Glutamatergic neuron (in vitro differentiated cells): Measurements from ENCODE around the gene ADH7. TPM values are rescaled to one million over a fixed set of nuclear protein-coding genes. Genes with fewer than 3 reads are reported as not detected.
"Not testable (repeated sequence)": the region's sequence is repeated elsewhere in the genome, so short reads cannot be mapped to it uniquely, and the experiment has no call there.

ENCODE experiments used
- DNase-seq: peaks from one replicate; pipeline ENCODE4 v3.0.0; 2022
- H3K27ac Mint-ChIP-seq: one replicate; pipeline ENCODE4 v1.8.0; 2020; ENCODE audit warnings: mild to moderate bottlenecking, mixed read lengths, inconsistent platforms; ENCODE audit not compliant: unreplicated experiment
- H3K27me3 Mint-ChIP-seq: one replicate; pipeline ENCODE4 v1.8.0; 2020; ENCODE audit warnings: mild to moderate bottlenecking, moderate library complexity, mixed read lengths, inconsistent platforms; ENCODE audit not compliant: unreplicated experiment
- H3K36me3 Mint-ChIP-seq: one replicate; pipeline ENCODE4 v1.8.0; 2020; ENCODE audit warnings: mild to moderate bottlenecking, mixed read lengths, inconsistent platforms; ENCODE audit not compliant: unreplicated experiment
- H3K4me1 Mint-ChIP-seq: one replicate; pipeline ENCODE4 v1.8.0; 2020; ENCODE audit warnings: mild to moderate bottlenecking, low read depth, mixed read lengths, inconsistent platforms; ENCODE audit not compliant: unreplicated experiment
- H3K4me3 Mint-ChIP-seq: one replicate; pipeline ENCODE4 v1.8.0; 2020; ENCODE audit warnings: mild to moderate bottlenecking, mixed read lengths, inconsistent platforms; ENCODE audit not compliant: unreplicated experiment
- H3K9me3 Mint-ChIP-seq: one replicate; pipeline ENCODE4 v1.8.0; 2020; ENCODE audit warnings: mild to moderate bottlenecking, moderate library complexity, mixed read lengths, inconsistent platforms; ENCODE audit not compliant: unreplicated experiment
- CTCF ChIP-seq: fragments of 200-600 bp; sonication (generic); IDR thresholded peaks from one replicate; pipeline ENCODE4 v1.5.0; 2021; ENCODE audit not compliant: partially characterized antibody, unreplicated experiment
- total RNA-seq: library from RNA; stranded (reverse); fragmentation: NEBNext Ultra II Directional; extraction: Animal tissue kit (Norgen Biotek cat#: 25700); gene quantifications from one replicate; pipeline ENCODE4 v1.2.1, GENCODE V29; 2021; ENCODE audit not compliant: unreplicated experiment

Gene ADH7
- total RNA-seq, 1 donor from 2014 or later, result not detected

GRCh38 chr4:99430106-99430505 lies 5.0 kb downstream of the ADH7 start:
- H3K27me3 Mint-ChIP-seq, result no peaks in the 10 kb centered on the region

GRCh38 chr4:99417125-99417524 lies 18.0 kb downstream of the ADH7 start:
- peaks cover 1% of the 10 kb centered on the region for H3K9me3 Mint-ChIP-seq
- no peak overlapping the region for H3K27ac Mint-ChIP-seq
- no peak for TF ChIP-seq CTCF
- H3K36me3 Mint-ChIP-seq, result no peaks in the 10 kb centered on the region
- no peaks in the 10 kb centered on the region for H3K4me1 Mint-ChIP-seq
- H3K27me3 Mint-ChIP-seq, result no peaks in the 10 kb centered on the region
- H3K4me3 Mint-ChIP-seq, result no peak overlapping the region
- no peak for DNase-seq

More at GRCh38 chr4:99430106-99430505, 5.0 kb downstream of the ADH7 start:
- no peak for DNase-seq
- Mint-ChIP-seq H3K36me3 (no peaks in the 10 kb centered on the region), H3K4me3 (no peak overlapping the region), H3K4me1 (no peaks in the 10 kb centered on the region), H3K27ac (no peak overlapping the region), H3K9me3 (no peaks in the 10 kb centered on the region)
- TF ChIP-seq CTCF, result no peak

GRCh38 chr4:99415762-99416161 lies 19.4 kb downstream of the ADH7 start:
- not testable (repeated sequence) for DNase-seq, H3K4me3 Mint-ChIP-seq, H3K9me3 Mint-ChIP-seq, H3K36me3 Mint-ChIP-seq, H3K4me1 Mint-ChIP-seq, H3K27me3 Mint-ChIP-seq
- H3K27ac Mint-ChIP-seq, result peak overlapping the region; percentile 45

- H3K27ac Mint-ChIP-seq, H3K27me3 Mint-ChIP-seq, H3K9me3 Mint-ChIP-seq, DNase-seq, H3K4me3 Mint-ChIP-seq, H3K4me1 Mint-ChIP-seq, H3K36me3 Mint-ChIP-seq: not testable (repeated sequence)
Observed at GRCh38 chr4:99414902-99415301, 20.2 kb downstream of the ADH7 start.

- H3K27me3 Mint-ChIP-seq, result no peaks in the 10 kb centered on the region
- no peak overlapping the region for H3K4me3 Mint-ChIP-seq
- no peaks in the 10 kb centered on the region for H3K9me3 Mint-ChIP-seq
- no peaks in the 10 kb centered on the region for H3K36me3 Mint-ChIP-seq
- H3K4me1 Mint-ChIP-seq, result no peaks in the 10 kb centered on the region
- no peak overlapping the region for H3K27ac Mint-ChIP-seq
- no peak for TF ChIP-seq CTCF
- DNase-seq, result no peak
Observed at GRCh38 chr4:99414401-99414800, 20.7 kb downstream of the ADH7 start.

GRCh38 chr4:99413140-99413539 lies 22.0 kb downstream of the ADH7 start:
- H3K27ac Mint-ChIP-seq, result no peak overlapping the region

More at GRCh38 chr4:99413140-99413539, 22.0 kb downstream of the ADH7 start:
- DNase-seq, result no peak
- H3K4me1 Mint-ChIP-seq, result no peaks in the 10 kb centered on the region
- no peak overlapping the region for H3K4me3 Mint-ChIP-seq
- no peaks in the 10 kb centered on the region for H3K9me3 Mint-ChIP-seq
- H3K36me3 Mint-ChIP-seq, result no peaks in the 10 kb centered on the region
- no peak for TF ChIP-seq CTCF
- no peaks in the 10 kb centered on the region for H3K27me3 Mint-ChIP-seq
